Kidney epithelial cell (primary cell): Measurements from ENCODE around the gene DCXR. TPM values are rescaled to one million over a fixed set of nuclear protein-coding genes. Genes with fewer than 3 reads are reported as not detected.

Experiments used
- DNase-seq: peaks from one replicate; pipeline ENCODE4 v3.0.0-alpha.2; 2010; ENCODE audit warnings: low read depth
- H3K27me3 ChIP-seq: 2 replicates; pipeline ENCODE4 v1.6.0; 2011; ENCODE audit warnings: low read length; ENCODE audit not compliant: control insufficient read depth, insufficient read depth
- H3K36me3 ChIP-seq: 2 replicates; pipeline ENCODE4 v1.5.1; 2011; ENCODE audit warnings: low read length; ENCODE audit not compliant: control insufficient read depth, insufficient read depth
- H3K4me3 ChIP-seq: 2 replicates; pipeline ENCODE4 v1.5.1; 2011; ENCODE audit warnings: low read depth, mild to moderate bottlenecking, control low read depth, low read length
- total RNA-seq: library from RNA; depleted of rRNA; stranded (reverse); fragments of >200 nt; gene quantifications from 2 replicates; pipeline ENCODE4 v1.2.3, GENCODE V29; 2015
- TF ChIP-seq, protein P1 (sequence below): IDR thresholded peaks from 2 replicates; pipeline ENCODE4 v1.5.1; 2011; ENCODE audit warnings: mild to moderate bottlenecking, moderate library complexity, low read length, control low read depth, inconsistent platforms; ENCODE audit not compliant: insufficient read depth, poor library complexity, severe bottlenecking

The DCXR gene
- total RNA-seq, 1 donor from 2014 or later, result 70.8 TPM

DNA sequence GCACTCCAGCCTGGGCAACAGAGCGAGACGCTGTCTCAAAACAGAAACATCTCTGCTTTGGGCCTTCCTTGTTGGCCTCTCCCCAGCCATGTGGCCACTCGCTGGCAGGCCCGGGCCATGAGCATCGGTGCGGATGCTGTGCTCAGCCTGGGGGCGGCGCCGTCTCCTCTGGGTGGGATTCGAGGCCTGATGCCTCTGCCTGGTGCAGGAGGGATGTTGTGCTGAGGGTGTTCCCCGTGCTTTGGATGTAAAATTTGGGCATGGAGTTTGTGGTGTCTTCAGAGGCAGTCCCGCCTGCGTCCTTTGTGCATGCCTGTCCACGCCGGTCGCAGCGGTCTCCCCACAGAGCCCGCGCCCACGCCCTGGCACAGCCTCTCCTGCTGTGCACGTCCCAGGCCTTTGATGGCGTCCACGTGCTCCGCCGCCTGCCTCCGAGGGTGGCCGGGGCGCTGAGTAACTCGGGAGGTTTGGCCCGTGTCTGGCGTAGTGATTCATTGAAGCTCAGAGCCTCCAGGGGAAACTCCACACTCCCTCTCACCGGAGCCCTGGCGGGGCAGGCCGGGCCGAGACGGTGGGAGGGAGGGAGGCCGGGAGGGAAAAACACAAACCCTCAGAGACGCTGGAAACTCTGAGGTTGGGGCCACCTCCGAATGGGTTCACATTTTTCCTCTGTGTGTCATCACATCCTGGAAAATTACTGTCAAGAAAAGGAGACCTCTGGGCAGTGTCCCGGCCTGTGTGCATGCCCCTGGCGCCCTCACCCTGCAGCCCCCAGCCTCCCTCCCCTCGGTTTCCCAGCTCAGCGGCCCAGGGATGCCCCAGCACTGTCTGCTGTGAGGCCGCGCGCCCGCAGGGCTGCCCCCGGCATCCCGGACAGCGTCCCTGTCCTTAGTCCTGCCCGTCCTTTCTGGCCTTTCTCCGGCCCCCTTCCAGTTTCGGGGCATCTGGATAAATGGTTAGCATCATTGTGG lies 33.8 kb downstream of the DCXR start:
- no peak overlapping the region for H3K4me3 ChIP-seq
- no peaks in the 10 kb centered on the region for H3K36me3 ChIP-seq
- H3K27me3 ChIP-seq, result no peaks in the 10 kb centered on the region
- DNase-seq, result peak; percentile 88
- TF ChIP-seq, protein P1, sequence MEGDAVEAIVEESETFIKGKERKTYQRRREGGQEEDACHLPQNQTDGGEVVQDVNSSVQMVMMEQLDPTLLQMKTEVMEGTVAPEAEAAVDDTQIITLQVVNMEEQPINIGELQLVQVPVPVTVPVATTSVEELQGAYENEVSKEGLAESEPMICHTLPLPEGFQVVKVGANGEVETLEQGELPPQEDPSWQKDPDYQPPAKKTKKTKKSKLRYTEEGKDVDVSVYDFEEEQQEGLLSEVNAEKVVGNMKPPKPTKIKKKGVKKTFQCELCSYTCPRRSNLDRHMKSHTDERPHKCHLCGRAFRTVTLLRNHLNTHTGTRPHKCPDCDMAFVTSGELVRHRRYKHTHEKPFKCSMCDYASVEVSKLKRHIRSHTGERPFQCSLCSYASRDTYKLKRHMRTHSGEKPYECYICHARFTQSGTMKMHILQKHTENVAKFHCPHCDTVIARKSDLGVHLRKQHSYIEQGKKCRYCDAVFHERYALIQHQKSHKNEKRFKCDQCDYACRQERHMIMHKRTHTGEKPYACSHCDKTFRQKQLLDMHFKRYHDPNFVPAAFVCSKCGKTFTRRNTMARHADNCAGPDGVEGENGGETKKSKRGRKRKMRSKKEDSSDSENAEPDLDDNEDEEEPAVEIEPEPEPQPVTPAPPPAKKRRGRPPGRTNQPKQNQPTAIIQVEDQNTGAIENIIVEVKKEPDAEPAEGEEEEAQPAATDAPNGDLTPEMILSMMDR, result no peak

DNA sequence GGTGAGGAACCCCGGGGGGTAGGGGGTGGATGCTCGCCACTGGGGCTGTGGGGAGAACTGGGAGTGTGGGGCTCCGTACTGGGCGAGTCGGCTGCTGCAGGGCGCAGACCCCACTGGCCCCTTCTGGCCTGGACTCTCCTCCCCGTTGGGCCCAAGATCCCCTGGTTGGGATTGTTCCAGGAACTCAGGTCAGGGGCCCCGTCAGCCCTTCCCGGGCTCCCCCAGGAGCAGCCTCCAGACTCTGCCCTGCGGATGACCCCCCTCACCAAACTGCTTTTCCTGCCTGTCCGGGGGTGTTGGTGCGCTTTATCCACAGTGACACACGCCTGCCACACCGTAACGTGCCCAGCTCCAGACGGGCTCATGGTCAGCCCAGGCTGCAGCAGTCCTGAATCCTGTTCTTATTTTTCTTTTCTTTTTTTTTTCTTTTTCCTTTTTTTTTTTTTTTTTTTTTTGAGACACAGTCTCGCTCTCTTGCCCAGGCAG lies 35.9 kb downstream of the DCXR start:
- H3K27me3 ChIP-seq, result no peaks in the 10 kb centered on the region
- no peak for DNase-seq
- no peak overlapping the region for H3K4me3 ChIP-seq
- TF ChIP-seq, protein P1, result no peak
- no peaks in the 10 kb centered on the region for H3K36me3 ChIP-seq

GRCh38 chr17:82000803-82001570 lies 36.5 kb downstream of the DCXR start:
- no peaks in the 10 kb centered on the region for H3K36me3 ChIP-seq
- H3K4me3 ChIP-seq, result no peak overlapping the region
- TF ChIP-seq, protein P1, result no peak
- no peaks in the 10 kb centered on the region for H3K27me3 ChIP-seq
- no peak for DNase-seq

- no peak for DNase-seq
- Histone ChIP-seq H3K36me3 (no peaks in the 10 kb centered on the region), H3K4me3 (no peak overlapping the region), H3K27me3 (no peaks in the 10 kb centered on the region)
- TF ChIP-seq, protein P1, result no peak
Observed at GRCh38 chr17:81999976-82000802, 37.3 kb downstream of the DCXR start.

GRCh38 chr17:81999587-81999975 lies 37.9 kb downstream of the DCXR start:
- no peaks in the 10 kb centered on the region for H3K27me3 ChIP-seq
- TF ChIP-seq, protein P1, result no peak
- no peak overlapping the region for H3K4me3 ChIP-seq
- no peak for DNase-seq
- H3K36me3 ChIP-seq, result no peaks in the 10 kb centered on the region
